Measurements from ENCODE around the gene ATP9A.

The ATP9A gene

DNA sequence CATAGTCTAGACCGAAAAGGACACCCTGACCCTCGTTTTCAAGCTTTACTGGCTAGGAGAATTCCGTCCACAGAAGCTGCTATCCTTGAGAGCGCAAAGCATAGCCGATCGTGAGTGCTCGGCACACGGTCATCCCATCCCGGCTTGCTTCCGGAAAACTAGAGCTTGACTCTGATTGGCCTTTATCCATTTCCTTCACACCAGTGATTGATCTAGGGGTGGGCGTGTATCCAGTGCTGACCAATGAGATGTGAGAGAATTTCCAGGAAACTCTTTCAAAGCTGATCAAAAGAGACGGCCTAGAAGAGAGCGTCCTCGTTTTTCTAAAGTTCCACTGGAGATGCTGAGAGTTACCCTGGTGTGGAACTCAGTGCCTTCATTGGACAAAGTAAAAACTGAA, 184.7 kb downstream of the ATP9A start:
- DNase-seq: no peak
- TF ChIP-seq, protein P1, sequence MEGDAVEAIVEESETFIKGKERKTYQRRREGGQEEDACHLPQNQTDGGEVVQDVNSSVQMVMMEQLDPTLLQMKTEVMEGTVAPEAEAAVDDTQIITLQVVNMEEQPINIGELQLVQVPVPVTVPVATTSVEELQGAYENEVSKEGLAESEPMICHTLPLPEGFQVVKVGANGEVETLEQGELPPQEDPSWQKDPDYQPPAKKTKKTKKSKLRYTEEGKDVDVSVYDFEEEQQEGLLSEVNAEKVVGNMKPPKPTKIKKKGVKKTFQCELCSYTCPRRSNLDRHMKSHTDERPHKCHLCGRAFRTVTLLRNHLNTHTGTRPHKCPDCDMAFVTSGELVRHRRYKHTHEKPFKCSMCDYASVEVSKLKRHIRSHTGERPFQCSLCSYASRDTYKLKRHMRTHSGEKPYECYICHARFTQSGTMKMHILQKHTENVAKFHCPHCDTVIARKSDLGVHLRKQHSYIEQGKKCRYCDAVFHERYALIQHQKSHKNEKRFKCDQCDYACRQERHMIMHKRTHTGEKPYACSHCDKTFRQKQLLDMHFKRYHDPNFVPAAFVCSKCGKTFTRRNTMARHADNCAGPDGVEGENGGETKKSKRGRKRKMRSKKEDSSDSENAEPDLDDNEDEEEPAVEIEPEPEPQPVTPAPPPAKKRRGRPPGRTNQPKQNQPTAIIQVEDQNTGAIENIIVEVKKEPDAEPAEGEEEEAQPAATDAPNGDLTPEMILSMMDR (IDR thresholded peaks at IDR 0.05; ENCODE audit: low read depth, low read length, missing control alignments): no peak
- Histone ChIP-seq H3K4me3 (ENCODE audit: low read depth, low read length) (no peak overlapping the region), H3K27ac (no peak overlapping the region), H3K36me3 (replicated peaks) (no peaks in the 10 kb centered on the region), H3K27me3 (replicated peaks) (no peaks in the 10 kb centered on the region)
- in situ Hi-C loops (cut with HindIII; ENCODE audit: low pct_ligation_motif_present, low sequenced_read_pairs): no loop called here

DNA sequence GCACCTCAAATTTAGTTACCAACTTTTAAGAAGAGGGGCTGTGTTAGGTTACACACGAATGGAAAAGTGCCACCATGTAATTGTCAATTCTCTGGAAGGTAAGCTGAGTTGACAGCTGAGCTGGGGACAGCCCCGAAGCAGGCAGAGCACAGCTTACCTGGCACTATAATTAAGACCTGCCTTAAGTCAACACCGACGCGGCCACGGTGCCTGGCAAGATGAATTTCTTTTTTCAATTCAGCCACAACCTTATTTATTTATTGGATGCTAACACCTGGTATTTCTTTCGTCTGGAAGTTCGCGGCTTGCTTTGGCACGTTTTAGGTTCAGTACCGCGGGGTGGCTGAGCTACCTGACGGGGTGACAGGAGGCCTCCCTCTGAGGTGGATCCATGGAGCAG, 185.1 kb downstream of the ATP9A start:
- H3K27ac ChIP-seq: no peak overlapping the region
- TF ChIP-seq, protein P1 (IDR thresholded peaks at IDR 0.05; ENCODE audit: low read depth, low read length, missing control alignments): no peak
- no peak overlapping the region for H3K4me3 ChIP-seq (ENCODE audit: low read depth, low read length)
- DNase-seq: no peak
- in situ Hi-C loops (cut with HindIII; ENCODE audit: low pct_ligation_motif_present, low sequenced_read_pairs): no loop called here
- H3K36me3 ChIP-seq (replicated peaks): no peaks in the 10 kb centered on the region
- no peaks in the 10 kb centered on the region for H3K27me3 ChIP-seq (replicated peaks)

DNA sequence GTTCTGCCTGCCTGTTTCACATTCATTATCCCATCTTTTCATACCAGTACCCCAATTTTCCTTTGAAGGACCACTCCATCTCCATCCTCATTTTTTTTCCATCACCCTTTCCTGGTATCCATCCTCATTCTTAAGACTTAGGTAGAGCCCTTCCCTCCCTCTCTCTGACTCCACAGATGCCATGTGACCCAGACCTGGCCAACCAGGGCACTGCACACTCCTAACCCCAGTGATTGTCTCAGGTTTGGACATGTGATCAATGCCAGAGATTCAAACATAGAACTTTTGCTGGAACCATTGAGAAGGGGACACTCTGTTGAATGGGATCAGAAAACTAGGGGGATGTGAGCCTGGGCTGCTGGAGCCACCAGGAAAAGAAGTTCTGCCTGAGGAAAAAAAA, 186.6 kb downstream of the ATP9A start:
- no peak overlapping the region for H3K27ac ChIP-seq
- H3K27me3 ChIP-seq (replicated peaks): no peaks in the 10 kb centered on the region
- DNase-seq: no peak
- TF ChIP-seq, protein P1 (IDR thresholded peaks at IDR 0.05; ENCODE audit: low read depth, low read length, missing control alignments): no peak
- no peak overlapping the region for H3K4me3 ChIP-seq (ENCODE audit: low read depth, low read length)
- in situ Hi-C loops (cut with HindIII; ENCODE audit: low pct_ligation_motif_present, low sequenced_read_pairs): no loop called here
- no peaks in the 10 kb centered on the region for H3K36me3 ChIP-seq (replicated peaks)

DNA sequence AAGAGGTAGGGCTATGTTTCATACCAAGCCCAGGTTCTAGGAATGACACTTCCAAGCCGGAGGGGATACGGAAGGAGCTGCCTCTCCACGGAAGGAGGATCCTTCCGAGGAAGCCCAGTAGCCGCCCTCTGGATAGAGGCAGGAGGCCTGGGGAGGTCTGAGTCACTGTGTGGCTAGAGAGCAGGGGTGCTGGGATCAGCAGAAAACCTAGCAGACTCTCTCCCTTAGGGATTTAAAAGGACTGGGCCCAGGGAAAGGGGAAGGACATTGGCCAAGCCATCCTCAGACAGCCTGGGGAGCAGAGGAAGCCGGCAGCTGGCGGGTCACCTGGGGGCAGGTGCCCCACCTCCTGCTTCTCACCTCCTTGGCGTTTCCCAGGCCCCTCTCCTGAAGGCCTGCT, 189.1 kb downstream of the ATP9A start:
- in situ Hi-C loops (cut with HindIII; ENCODE audit: low pct_ligation_motif_present, low sequenced_read_pairs): no loop called here
- DNase-seq: peak; percentile 76

DNA sequence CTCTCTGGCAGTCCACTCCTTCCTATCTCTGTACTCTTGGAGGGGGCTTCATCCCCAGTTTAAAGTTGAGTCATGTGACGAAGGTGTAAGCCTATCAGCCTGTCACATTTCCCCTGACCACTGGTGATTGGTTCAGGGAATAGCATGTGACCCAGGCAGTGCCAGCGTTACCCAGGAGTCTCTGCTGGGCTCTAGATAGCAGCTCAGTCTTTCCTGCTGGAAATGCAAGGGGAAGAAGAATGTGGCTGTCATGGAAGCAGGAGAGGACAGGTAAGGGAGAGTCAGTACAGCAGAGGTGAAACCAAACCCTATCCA, 190.1 kb downstream of the ATP9A start:
- TF ChIP-seq, protein P1 (IDR thresholded peaks at IDR 0.05; ENCODE audit: low read depth, low read length, missing control alignments): no peak
- H3K36me3 ChIP-seq (replicated peaks): no peaks in the 10 kb centered on the region
- H3K4me3 ChIP-seq (ENCODE audit: low read depth, low read length): no peak overlapping the region
- in situ Hi-C loops (cut with HindIII; ENCODE audit: low pct_ligation_motif_present, low sequenced_read_pairs): no loop called here
- no peaks in the 10 kb centered on the region for H3K27me3 ChIP-seq (replicated peaks)
- no peak for DNase-seq
- H3K27ac ChIP-seq: no peak overlapping the region

More for the DNA sequence above, 189.1 kb downstream of the ATP9A start:
- TF ChIP-seq, protein P1 (IDR thresholded peaks at IDR 0.05; ENCODE audit: low read depth, low read length, missing control alignments): no peak
- no peaks in the 10 kb centered on the region for H3K36me3 ChIP-seq (replicated peaks)
- H3K4me3 ChIP-seq (ENCODE audit: low read depth, low read length): no peak overlapping the region
- no peaks in the 10 kb centered on the region for H3K27me3 ChIP-seq (replicated peaks)
- H3K27ac ChIP-seq: no peak overlapping the region

DNA sequence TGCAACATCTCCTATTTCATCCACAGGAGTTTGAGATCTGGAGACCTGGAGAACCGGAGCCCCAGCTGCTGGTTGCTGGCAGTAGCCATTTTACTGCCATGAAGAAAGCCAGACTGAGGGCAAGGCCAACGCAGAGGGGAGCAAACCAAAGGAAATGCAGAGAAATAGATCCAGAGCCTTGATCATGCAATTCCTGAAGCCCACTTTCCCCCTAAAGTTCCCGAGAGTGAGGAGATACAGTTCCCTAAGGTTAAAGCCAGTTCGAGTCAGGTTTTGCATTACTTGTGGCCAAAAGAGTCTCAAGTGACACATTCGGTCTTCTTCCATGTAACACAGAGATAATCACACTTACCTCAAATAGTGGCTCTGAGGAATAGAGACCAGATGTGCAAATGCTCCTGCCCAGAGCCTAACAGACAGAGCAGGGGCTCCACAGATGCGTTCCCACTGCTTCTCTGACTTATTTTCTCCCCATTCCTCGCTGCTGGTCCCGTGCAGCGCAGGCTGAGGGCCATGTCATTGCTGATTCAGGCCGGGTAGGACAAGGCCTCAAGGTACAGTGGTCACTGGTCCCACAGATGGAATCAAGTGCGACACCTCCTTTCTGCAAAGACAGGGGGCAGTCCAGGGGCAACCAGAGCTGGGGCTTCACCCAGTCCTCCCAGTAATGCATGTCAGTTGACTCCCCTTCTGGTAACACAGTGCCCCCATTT, 190.6 kb downstream of the ATP9A start:
- in situ Hi-C loops (cut with HindIII; ENCODE audit: low pct_ligation_motif_present, low sequenced_read_pairs): no loop called here
- H3K27me3 ChIP-seq (replicated peaks): no peaks in the 10 kb centered on the region

More for the DNA sequence above, 190.6 kb downstream of the ATP9A start:
- Histone ChIP-seq H3K27ac (no peak overlapping the region), H3K36me3 (replicated peaks) (no peaks in the 10 kb centered on the region), H3K4me3 (ENCODE audit: low read depth, low read length) (no peak overlapping the region)
- DNase-seq: no peak
- TF ChIP-seq, protein P1 (IDR thresholded peaks at IDR 0.05; ENCODE audit: low read depth, low read length, missing control alignments): peak; percentile 9
